Stimulated activated CD4-positive, alpha-beta T cell treated with anti-CD3 and anti-CD28 coated beads, Interleukin-4, amount 100 ng/mL, for 4 hours (primary cell): Measurements from ENCODE around the gene TNFAIP6.
"Not testable (repeated sequence)": the region's sequence is repeated elsewhere in the genome, so short reads cannot be mapped to it uniquely, and the experiment has no call there.

Experiments used
- DNase-seq, 2 experiments: peaks; one replicate each; pipeline ENCODE4 v3.0.0-alpha.2; 2020

Gene TNFAIP6

GRCh38 chr2:151361674-151362370, 4.4 kb downstream of the TNFAIP6 start:
- no peak for DNase-seq

DNA sequence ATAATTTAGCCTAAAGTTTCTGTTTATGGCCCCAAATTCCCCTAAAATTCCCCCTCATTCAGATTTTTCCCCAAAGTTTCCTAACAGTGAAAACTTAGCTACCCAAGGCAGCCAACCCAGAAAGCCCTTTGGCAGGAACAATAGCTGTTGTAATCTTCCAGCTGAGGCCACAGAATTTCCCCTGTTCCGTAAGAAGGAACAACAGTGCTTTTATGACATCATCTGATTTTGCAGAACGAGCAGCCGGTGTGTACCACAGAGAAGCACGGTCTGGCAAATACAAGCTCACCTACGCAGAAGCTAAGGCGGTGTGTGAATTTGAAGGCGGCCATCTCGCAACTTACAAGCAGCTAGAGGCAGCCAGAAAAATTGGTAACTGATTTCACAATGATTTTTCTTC, 6.3 kb downstream of the TNFAIP6 start:
- DNase-seq = no peak

DNA sequence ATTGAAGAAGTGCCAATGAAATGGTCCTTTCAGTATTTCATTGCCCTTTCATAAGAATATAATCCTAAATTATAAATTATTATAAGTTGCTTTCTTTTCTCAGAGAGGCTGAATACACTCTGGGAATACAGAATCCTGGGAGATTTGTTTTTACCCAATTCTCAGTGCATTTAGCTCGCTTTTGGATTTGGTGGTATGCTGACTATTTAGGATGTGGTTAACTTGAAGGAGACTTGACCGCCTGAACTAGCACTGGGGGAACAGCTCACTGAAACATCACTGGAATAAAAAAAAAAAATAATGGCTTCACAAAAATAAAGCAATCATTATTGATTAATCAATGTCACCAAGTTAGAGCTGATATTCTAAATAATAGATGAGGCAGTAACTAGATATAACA, 10.2 kb downstream of the TNFAIP6 start:
- no peak for DNase-seq

DNA sequence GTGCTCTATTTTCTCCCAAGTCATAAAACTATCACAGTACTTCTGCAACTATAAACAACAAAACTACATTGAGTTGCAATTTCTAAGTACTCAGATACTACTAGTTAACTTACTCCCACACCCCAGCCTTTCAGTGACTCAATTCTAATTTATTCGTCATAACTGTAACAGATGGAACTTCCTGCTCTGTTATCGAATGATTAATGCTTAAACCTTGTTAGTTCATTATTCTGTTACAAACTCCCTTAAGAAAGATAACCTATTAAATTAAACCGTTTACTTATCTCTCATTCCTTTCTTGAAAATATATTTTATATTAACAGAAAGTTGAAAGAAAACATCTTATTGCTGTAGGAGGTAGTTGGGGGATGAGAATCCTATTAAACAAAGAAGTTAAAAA, 17.0 kb downstream of the TNFAIP6 start:
- no peak for DNase-seq

- no peak for DNase-seq
Measured at GRCh38 chr2:151379169-151379568, 21.8 kb downstream of the TNFAIP6 start.

- no peak for DNase-seq
Measured at GRCh38 chr2:151380580-151381235, 23.3 kb downstream of the TNFAIP6 start.

DNA sequence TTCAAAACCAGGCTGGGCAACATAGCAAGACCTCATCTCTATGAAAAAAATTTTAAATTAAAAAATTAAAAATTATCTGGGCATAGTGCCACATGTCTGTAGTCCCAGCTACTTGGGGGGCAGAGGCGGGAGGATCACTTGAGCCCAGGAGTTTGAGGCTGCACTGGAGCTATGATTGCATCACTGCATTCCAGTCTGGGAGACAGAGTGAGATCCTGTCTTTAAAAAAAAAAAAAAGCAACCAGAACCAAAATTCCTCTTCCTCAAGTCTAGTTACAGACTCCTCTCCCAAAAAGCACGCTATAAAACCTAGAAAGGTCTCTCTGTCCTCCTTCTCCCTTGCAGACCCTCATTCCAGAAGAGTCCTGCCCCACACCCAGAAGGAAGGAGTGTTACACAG, 23.9 kb downstream of the TNFAIP6 start:
- DNase-seq = no peak

- no peak for DNase-seq
Measured at GRCh38 chr2:151388011-151388410, 30.6 kb downstream of the TNFAIP6 start.

- no peak for DNase-seq
Measured at GRCh38 chr2:151391436-151391835, 34.0 kb downstream of the TNFAIP6 start.

DNA sequence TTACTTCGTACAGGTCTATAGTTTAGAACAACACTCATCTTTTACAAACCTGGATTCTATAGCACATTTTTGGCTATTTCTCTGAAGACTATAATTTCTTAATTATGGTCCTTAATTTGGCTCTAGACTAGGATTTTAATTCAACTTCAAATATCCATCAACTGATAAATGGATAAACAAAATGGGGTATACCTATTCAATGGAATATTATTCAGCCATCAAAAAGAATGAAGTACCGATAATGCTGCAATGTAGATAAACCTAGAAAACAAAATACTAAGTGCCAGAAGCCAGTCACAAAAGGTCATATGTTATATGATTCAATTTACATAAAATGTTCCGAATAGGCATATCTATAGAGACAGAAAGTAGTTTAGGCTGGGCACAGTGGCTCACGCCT, 37.1 kb downstream of the TNFAIP6 start:
- no peak for DNase-seq

DNA sequence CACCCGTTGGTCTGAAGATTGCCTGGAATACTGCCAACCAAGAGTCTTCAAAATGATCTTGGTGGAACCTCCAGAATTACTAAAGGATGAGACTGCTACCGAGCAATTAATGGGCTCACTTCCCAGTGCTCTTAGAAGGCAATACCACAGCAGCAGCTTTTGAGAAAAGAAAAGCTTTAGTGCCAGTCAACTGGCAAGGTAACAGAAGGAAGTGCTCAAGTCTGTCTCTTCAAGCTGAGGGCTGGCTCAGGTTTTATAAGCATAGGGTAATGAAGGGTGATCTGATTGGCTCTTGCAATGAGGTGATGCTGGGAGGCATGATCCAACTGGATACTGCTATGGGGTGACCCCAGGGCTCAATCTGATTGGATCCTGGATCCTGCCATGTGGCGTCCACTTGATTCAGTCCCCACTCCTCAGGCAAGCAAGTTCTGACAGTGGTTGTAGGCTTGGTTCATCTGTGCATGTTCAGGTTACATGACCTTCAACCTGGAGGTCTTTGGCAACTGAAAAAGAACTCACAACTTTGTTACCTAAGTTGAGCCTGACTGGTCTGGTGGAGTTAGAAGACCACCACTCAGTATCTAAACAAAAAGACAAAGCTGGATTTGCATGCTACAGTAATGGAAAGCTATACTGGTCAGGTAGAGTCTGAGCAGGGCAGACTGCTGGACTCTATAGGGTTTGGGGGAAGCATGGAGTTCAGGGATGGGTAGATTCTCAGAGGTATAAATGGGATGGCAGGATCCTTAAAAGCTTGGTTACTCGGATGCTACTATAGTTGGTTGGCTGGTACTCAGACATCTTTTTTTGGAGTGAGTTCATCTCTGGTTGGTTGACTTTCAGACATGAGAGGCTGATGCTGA, 38.4 kb downstream of the TNFAIP6 start:
- no peak for DNase-seq

DNA sequence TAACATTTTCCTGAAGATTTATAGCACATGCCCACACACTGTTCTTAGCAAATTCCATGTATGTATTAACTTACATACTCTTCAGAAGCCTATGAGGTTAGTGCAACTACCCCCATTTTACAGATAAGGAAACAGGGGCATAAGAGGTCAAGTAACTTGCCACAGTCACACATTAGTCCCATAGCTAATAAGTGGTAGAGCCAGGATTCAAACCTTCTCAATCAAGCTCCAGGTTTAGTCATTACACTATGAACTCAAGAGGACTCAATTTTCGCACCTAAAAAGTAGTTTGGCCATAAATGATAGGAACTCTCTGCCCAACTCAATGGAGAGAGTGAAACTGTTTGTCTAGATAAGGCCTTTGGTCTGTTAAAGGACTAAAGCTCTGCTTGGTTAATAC, 42.6 kb downstream of the TNFAIP6 start:
- no peak for DNase-seq

GRCh38 chr2:151401149-151401548, 43.8 kb downstream of the TNFAIP6 start:
- DNase-seq = no peak

GRCh38 chr2:151403914-151404313, 46.5 kb downstream of the TNFAIP6 start:
- no peak for DNase-seq

GRCh38 chr2:151405376-151405775, 48.0 kb downstream of the TNFAIP6 start:
- no peak for DNase-seq

DNA sequence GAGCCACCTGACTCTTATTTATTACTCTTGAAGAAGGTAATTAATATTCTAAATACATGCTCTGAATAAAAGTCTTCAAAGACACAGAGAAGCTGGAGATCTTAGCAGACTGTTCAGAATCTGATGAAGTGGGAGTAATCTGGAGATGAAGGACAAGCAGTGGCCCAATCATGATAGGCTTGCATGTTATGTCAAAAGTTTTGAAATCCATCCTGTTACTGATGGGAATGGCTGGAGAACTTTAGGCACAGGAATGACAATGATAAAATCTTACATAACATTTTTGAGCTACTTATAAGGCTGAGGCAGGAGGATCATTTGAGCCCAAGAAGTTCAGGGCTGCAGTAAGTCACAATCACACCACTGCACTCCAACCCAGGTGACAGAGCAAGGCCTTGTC, 49.9 kb downstream of the TNFAIP6 start:
- DNase-seq = no peak

GRCh38 chr2:151408788-151409600, 51.6 kb downstream of the TNFAIP6 start:
- DNase-seq = no peak

DNA sequence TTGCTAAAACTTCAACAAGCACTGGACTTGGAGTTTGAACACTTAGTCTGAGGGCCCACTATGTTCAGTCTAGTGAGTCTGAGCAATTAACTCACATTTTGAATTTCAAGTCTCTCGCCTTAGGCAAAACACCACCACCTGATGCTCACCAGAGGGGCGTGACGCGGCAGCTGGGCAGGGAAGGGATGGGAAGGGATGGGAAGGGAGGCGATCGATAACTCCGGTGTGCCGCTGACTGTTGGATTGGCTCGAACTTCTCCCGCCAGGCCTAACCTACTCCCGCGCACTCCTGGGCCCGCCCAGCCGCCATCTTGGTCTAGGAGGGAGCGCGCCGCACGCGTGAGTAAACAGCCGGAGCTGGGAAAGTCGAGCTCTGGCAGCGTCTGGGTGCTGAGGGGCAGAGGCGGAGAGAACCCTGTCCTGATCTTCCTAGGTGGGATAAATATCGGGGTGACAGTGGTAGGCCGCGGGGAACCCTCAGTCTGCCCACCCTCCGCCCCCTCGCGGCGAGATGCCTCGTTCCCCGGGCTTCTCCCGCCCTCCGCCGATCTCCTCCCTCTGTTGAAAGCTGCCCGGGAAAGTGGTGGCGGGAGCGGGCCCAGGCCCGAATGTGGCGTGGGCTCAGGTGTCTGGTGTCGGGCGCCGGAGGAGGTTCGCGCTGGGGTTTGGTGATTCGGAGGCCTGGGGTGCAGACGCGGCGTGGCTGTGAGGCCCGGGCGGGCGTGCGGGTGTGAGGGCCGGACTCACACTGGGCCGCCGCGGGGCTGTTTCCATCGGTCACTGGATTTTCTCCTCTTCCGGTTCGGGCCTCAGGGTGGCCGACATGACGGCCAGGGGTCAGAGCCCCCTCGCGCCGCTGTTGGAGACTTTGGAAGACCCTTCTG, 52.5 kb downstream of the TNFAIP6 start, which contains the start of gene RIF1:
RIF1 (plus strand) TSS at position 302 of the 884 bp plus-strand sequence; CDS start at position 824, 522 bp downstream.
- DNase-seq = peak; percentile 78 to 79

GRCh38 chr2:151410485-151410834, 53.1 kb downstream of the TNFAIP6 start:
- peak; percentile 44 to 50 for DNase-seq

GRCh38 chr2:151417650-151418049, 60.3 kb downstream of the TNFAIP6 start:
- DNase-seq = no peak

DNA sequence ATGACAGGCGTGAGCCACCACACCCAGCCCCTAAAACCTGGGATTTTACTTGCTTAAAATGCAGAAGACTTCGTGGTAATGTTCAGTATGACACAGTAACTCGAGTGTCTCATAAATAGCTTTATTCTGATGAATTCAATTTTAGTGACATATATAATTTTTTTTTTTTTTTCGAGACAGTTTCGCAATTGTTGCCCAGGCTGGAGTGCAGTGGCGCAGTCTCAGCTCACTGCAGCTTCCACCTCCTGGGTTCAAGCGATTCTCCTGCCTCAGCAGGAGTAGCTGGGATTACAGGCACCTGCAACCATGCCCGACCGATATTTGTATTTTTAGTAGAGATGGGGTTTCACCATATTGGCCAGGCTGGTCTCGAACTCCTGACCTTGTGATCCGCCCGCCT, 64.3 kb downstream of the TNFAIP6 start:
- DNase-seq = not testable (repeated sequence)

DNA sequence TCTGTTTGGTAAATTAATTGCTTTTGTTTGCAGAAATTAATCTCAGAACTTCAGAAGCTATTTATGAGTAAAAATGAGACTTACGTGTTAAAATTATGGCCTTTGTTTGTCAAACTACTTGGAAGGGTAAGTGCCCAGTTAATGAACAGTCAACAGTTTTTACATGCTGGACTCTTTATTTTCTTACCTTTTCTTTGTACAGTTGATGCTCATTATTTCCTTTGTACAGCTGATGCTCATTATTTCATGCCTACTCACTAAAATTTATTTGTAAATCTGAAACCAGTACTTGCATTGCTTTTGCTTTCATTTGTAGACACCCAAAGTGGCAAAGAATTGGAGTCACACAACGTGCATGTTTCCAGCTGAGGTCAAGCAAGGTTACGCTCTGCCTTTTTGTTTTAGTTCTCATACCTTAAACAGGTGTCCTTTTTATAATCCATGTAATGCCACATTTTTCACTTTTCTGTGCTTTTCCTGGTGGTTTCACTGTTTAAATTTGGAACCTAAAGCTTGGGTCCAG, 65.6 kb downstream of the TNFAIP6 start:
- DNase-seq = no peak
